ENCODE measurements around the gene NMUR2. TPM values are rescaled to one million over a fixed set of nuclear protein-coding genes. Genes with fewer than 3 reads are reported as not detected.

Gene NMUR2
- polyA plus RNA-seq, 1 of the 3 experiments (the other 2 are of a cell fraction) = not detected

- Histone ChIP-seq H3K36me3 (replicated peaks in 1 of 2; ENCODE audit: control insufficient read depth in 1 of 2, insufficient read depth in 2 of 2, low read length in 1 of 2) (no peaks in the 10 kb centered on the region), H3K4me2 (no peak overlapping the region), H3K4me3 (ENCODE audit: low read depth in 2 of 2, low read length in 1 of 2) (no peak overlapping the region), H2AFZ (ENCODE audit: low read depth) (no peak overlapping the region), H4K20me1 (ENCODE audit: insufficient read depth) (no peaks in the 10 kb centered on the region), H3K27ac (ENCODE audit: low read depth in 2 of 2, low read length in 1 of 2) (no peak overlapping the region), H3K9ac (no peak overlapping the region), H3F3A (replicated peaks; ENCODE audit: insufficient read depth) (no peaks in the 10 kb centered on the region), H3K79me2 (ENCODE audit: insufficient read depth) (no peaks in the 10 kb centered on the region), H3K27me3 (ENCODE audit: insufficient read depth) (no peaks in the 10 kb centered on the region), H3K9me3 (no peaks in the 10 kb centered on the region), H3K9me2 (no peaks in the 10 kb centered on the region), H3K4me1 (ENCODE audit: control insufficient read depth in 1 of 2, insufficient read depth in 2 of 2, low read depth in 1 of 2, low read length in 1 of 2) (no peaks in the 10 kb centered on the region)
- 1% methylated on average over 3 of the region's 3 CpGs for WGBS (ENCODE audit: low lambda C conversion rate)
- TF ChIP-seq SIN3A (IDR thresholded peaks at IDR 0.05; ENCODE audit: borderline replicate concordance, low read depth, low read length) (no peak), YY1 (IDR thresholded peaks at IDR 0.05; ENCODE audit: low read depth) (no peak), MAX (IDR thresholded peaks at IDR 0.05; ENCODE audit: low read depth) (no peak), POLR2AphosphoS5 (IDR thresholded peaks at IDR 0.05; ENCODE audit: low read depth, low read length) (no peak), FOXM1 (IDR thresholded peaks at IDR 0.05; ENCODE audit: low read depth) (no peak)
- TF ChIP-seq, protein P1, sequence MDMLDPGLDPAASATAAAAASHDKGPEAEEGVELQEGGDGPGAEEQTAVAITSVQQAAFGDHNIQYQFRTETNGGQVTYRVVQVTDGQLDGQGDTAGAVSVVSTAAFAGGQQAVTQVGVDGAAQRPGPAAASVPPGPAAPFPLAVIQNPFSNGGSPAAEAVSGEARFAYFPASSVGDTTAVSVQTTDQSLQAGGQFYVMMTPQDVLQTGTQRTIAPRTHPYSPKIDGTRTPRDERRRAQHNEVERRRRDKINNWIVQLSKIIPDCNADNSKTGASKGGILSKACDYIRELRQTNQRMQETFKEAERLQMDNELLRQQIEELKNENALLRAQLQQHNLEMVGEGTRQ (IDR thresholded peaks at IDR 0.05; ENCODE audit: borderline replicate concordance, low read depth, low read length) = no peak
- CTCF ChIA-PET = interaction anchor here (1.1 kb wide), 1 partner anchor 18 kb away, joined by 4 read pairs; no protein-coding TSS in a partner anchor
- POLR2A ChIA-PET = no interaction called here
- no peak for DNase-seq
Observed at GRCh38 chr5:152367554-152367953, 37.5 kb downstream of the NMUR2 start.

DNA sequence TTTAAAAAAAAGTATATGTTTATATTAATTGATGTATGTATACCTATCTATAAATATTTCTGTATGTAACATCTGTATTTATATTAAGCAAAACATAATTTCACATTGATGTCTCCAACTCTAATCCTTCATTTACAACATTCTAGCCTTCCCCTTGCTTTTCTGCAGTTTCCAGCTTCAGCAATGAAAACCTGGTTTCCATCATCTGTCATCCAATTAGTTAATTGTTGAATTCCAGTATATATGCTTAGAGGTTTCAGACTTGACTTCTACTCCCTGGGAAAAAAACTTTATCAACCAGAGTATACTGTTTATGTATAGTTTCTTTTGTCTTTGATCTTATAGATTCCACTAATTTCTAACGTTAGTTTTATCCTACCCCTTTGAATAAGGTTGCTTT, 38.4 kb downstream of the NMUR2 start:
- no peaks in the 10 kb centered on the region for H3K36me3 ChIP-seq (replicated peaks in 1 of 2; ENCODE audit: control insufficient read depth in 1 of 2, insufficient read depth in 2 of 2, low read length in 1 of 2)
- H3K4me2 ChIP-seq = no peak overlapping the region
- no peaks in the 10 kb centered on the region for H3K79me2 ChIP-seq (ENCODE audit: insufficient read depth)
- POLR2A ChIA-PET = no interaction called here
- CTCF ChIA-PET = interaction anchor here (1.1 kb wide), 1 partner anchor 17 kb away, joined by 4 read pairs; no protein-coding TSS in a partner anchor
- no peak overlapping the region for H2AFZ ChIP-seq (ENCODE audit: low read depth)
- H3K4me3 ChIP-seq (ENCODE audit: low read depth in 2 of 2, low read length in 1 of 2) = no peak overlapping the region
- no peaks in the 10 kb centered on the region for H3K4me1 ChIP-seq (ENCODE audit: control insufficient read depth in 1 of 2, insufficient read depth in 2 of 2, low read depth in 1 of 2, low read length in 1 of 2)
- H3F3A ChIP-seq (replicated peaks; ENCODE audit: insufficient read depth) = no peaks in the 10 kb centered on the region
- WGBS (ENCODE audit: low lambda C conversion rate) = 0% methylated on average over 1 of the region's 1 CpG
- H4K20me1 ChIP-seq (ENCODE audit: insufficient read depth) = no peaks in the 10 kb centered on the region
- no peaks in the 10 kb centered on the region for H3K9me3 ChIP-seq
- TF ChIP-seq MEF2A (IDR thresholded peaks at IDR 0.05; ENCODE audit: borderline replicate concordance, low read depth) (no peak), CHD2 (IDR thresholded peaks at IDR 0.05; ENCODE audit: low read length, partially characterized antibody) (no peak), FOXJ3 (CRISPR knock-in tag; IDR thresholded peaks at IDR 0.05) (no peak), MXI1 (IDR thresholded peaks at IDR 0.05; ENCODE audit: low read depth, low read length) (no peak), YY1 (IDR thresholded peaks at IDR 0.05; ENCODE audit: low read depth) (no peak), GATA2 (CRISPR knock-in tag; IDR thresholded peaks at IDR 0.05) (no peak), GABPA (IDR thresholded peaks at IDR 0.05; ENCODE audit: low read depth) (no peak), MAX (IDR thresholded peaks at IDR 0.05; ENCODE audit: low read depth) (no peak)
- no peaks in the 10 kb centered on the region for H3K27me3 ChIP-seq (ENCODE audit: insufficient read depth)
- H3K27ac ChIP-seq (ENCODE audit: low read depth in 2 of 2, low read length in 1 of 2) = no peak overlapping the region
- DNase-seq = no peak
- H3K9ac ChIP-seq = no peak overlapping the region
- H3K9me2 ChIP-seq = no peaks in the 10 kb centered on the region
